ENCODE measurements around the gene SGTA.

GRCh38 chr19:2711172-2711874, 71.8 kb downstream of the SGTA start:
- TF ChIP-seq CTCF (IDR thresholded peaks at IDR 0.05; ENCODE audit: low read depth, low read length) (no peak), EZH2phosphoT487 (IDR thresholded peaks at IDR 0.05; ENCODE audit: low read depth) (no peak)
